Left lung (tissue), 10 donors: Measurements from ENCODE around the gene LRMDA. TPM values are rescaled to one million over a fixed set of nuclear protein-coding genes. Genes with fewer than 3 reads are reported as not detected.

Experiments used
- ATAC-seq: fragments of 200-7000 bp; cut with Tn5 transposase; one replicate; pipeline ENCODE4 v1.9.1; 2020; ENCODE audit warnings: moderate library complexity
- DNase-seq, 4 donors: peaks; one replicate each; pipeline ENCODE4 v3.0.0-alpha.2; 2013 to 2020
- H3K27ac ChIP-seq, 2 donors: fragments of 200-600 bp; sonication (generic) in 1 of 2; one replicate each; pipeline versions ENCODE4 v1.5.0 to v1.8.0; 2020 to 2021
- H3K27me3 ChIP-seq, 2 donors: fragments of 200-600 bp; sonication (generic) in 1 of 2; one replicate each; pipeline versions ENCODE4 v1.5.0 to v1.8.0; 2020 to 2021
- H3K36me3 ChIP-seq, 2 donors: fragments of 200-600 bp; sonication (generic) in 1 of 2; one replicate each; pipeline versions ENCODE4 v1.5.0 to v1.8.0; 2020 to 2021
- H3K4me1 ChIP-seq, 2 donors: fragments of 200-600 bp; one replicate each; pipeline ENCODE4 v1.8.0; 2021
- H3K4me3 ChIP-seq, 2 donors: fragments of 200-600 bp; sonication (generic) in 1 of 2; one replicate each; pipeline versions ENCODE4 v1.5.0 to v1.8.0; 2020 to 2021; ENCODE audit warnings: mild to moderate bottlenecking in 1 of 2
- H3K9me3 ChIP-seq, 2 donors: fragments of 200-600 bp; sonication (generic) in 1 of 2; one replicate each; pipeline versions ENCODE4 v1.5.0 to v1.8.0; 2020 to 2021
- CTCF ChIP-seq, 2 donors: fragments of 200-600 bp; sonication (generic) in 1 of 2; IDR thresholded peaks; one replicate each; pipeline versions ENCODE4 v1.5.0 to v1.8.0; 2021; ENCODE audit warnings: antibody characterized with exemption in 2 of 2
- intact Hi-C, 2 donors: fragments of 100-400 bp; cut with DNase I; formaldehyde crosslinking; loops; one replicate each; pipeline versions ENCODE4 v1.11.2 to v1.14.2; 2022
- polyA plus RNA-seq, 6 donors: library from polyadenylated mRNA; unstranded; fragments of 120-200 nt; gene quantifications; one replicate each; pipeline ENCODE4 v1.2.1, GENCODE V29; 2013; ENCODE audit not compliant: insufficient read length in 6 of 6
- total RNA-seq, 2 donors: library from RNA; stranded (reverse); fragmentation: NEBNext Ultra II Directional; extraction: Animal tissue kit (Norgen Biotek cat#: 25700); gene quantifications; one replicate each; pipeline ENCODE4 v1.2.1, GENCODE V29; 2021
- donor health status: DM: no; HTN: yes; CAD: no.
- donor health status: DM: no; HTN: no; CAD: no.

Gene LRMDA
- total and polyA plus RNA-seq, 8 donors = 13.9 to 23.6 (median 18.7) TPM

DNA sequence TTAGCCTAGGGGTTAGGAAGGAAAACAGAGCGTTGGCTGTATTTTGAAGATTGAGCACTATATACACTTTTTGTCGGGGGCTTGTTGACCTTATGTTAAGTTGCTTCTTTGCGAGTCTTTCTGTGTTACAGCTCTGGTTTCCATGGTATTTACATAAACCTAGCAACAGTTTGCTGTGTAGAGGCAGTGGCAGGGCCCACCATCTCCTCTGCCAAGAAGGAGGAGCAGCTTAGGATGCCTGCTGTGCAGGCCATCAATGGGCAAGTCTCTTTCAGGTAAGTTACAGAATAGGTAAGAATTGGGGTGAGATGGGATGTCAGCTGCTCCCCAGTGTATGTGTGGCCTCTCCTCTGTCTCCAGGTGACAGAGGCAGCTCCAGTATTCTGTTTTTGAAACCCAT lies 485.5 kb downstream of the LRMDA start:
- ATAC-seq (no peak), DNase-seq (peak in 1 of 4 donors; percentile 75)
- TF ChIP-seq CTCF (IDR thresholded peaks at IDR 0.05) = no peak
- no peak overlapping the region for H3K27ac ChIP-seq
- no peaks in the 10 kb centered on the region for H3K36me3 ChIP-seq
- intact Hi-C loops = loop anchor here in 1 of 2 donors (10.0 kb wide), 1 partner anchor 512 kb away; the partner anchor contains the start of gene ZNF503
- H3K9me3 ChIP-seq = no peaks in the 10 kb centered on the region
- no peak overlapping the region for H3K4me3 ChIP-seq
- no peaks in the 10 kb centered on the region for H3K4me1 ChIP-seq
- H3K27me3 ChIP-seq = no peaks in the 10 kb centered on the region

DNA sequence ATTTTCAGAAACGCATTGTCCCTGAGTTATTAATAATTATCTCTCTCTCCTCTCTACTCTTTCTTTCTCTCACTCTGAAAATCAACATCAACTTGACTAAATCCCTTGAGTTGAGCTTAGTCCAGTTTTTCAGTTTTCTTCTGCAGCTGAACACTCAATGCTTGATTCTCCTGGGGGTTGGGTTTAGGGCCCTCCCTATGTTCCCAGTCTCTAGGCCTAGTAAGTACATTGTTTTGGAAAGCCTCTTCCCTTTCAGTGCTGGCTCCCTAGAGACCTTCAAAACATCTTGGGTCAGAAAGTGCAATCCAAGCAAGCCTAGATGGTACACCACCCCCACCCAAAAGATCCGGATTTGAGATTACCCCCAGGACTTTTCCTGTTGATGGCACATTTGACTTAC lies 488.5 kb downstream of the LRMDA start:
- no peaks in the 10 kb centered on the region for H3K36me3 ChIP-seq
- no peaks in the 10 kb centered on the region for H3K9me3 ChIP-seq
- ATAC-seq (no peak), DNase-seq (no peak)
- TF ChIP-seq CTCF (IDR thresholded peaks at IDR 0.05) = no peak
- intact Hi-C loops = loop anchor here in 1 of 2 donors (10.0 kb wide), 1 partner anchor 515 kb away; the partner anchor contains the start of gene ZNF503
- H3K27ac ChIP-seq = no peak overlapping the region
- no peak overlapping the region for H3K4me3 ChIP-seq
- H3K4me1 ChIP-seq = no peaks in the 10 kb centered on the region
- H3K27me3 ChIP-seq = no peaks in the 10 kb centered on the region

GRCh38 chr10:75922435-75922834 lies 491.0 kb downstream of the LRMDA start:
- no peaks in the 10 kb centered on the region for H3K36me3 ChIP-seq
- DNase-seq (no peak), ATAC-seq (peak; percentile 58)
- peak in 1 of 2 donors; percentile 12 for TF ChIP-seq CTCF (IDR thresholded peaks at IDR 0.05)
- H3K9me3 ChIP-seq = no peaks in the 10 kb centered on the region
- intact Hi-C loops = no loop called here
- H3K27ac ChIP-seq = peak overlapping the region in 1 of 2 donors; percentile 29
- H3K4me1 ChIP-seq = no peaks in the 10 kb centered on the region
- H3K27me3 ChIP-seq = no peaks in the 10 kb centered on the region
- H3K4me3 ChIP-seq = no peak overlapping the region

- intact Hi-C loops = no loop called here
- no peaks in the 10 kb centered on the region for H3K27me3 ChIP-seq
- no peak for DNase-seq
Observed at GRCh38 chr10:75924309-75924902, 493.0 kb downstream of the LRMDA start.

GRCh38 chr10:75925999-75926398 lies 494.6 kb downstream of the LRMDA start:
- no peaks in the 10 kb centered on the region for H3K36me3 ChIP-seq
- DNase-seq = no peak
- no peak for ATAC-seq
- no peaks in the 10 kb centered on the region for H3K4me1 ChIP-seq
- intact Hi-C loops = no loop called here
- no peak overlapping the region for H3K4me3 ChIP-seq
- no peak overlapping the region for H3K27ac ChIP-seq
- TF ChIP-seq CTCF (IDR thresholded peaks at IDR 0.05) = no peak
- no peaks in the 10 kb centered on the region for H3K9me3 ChIP-seq
- no peaks in the 10 kb centered on the region for H3K27me3 ChIP-seq

More at GRCh38 chr10:75924309-75924902, 493.0 kb downstream of the LRMDA start:
- H3K4me3 ChIP-seq = no peak overlapping the region
- no peak for ATAC-seq
- no peak for TF ChIP-seq CTCF (IDR thresholded peaks at IDR 0.05)
- no peaks in the 10 kb centered on the region for H3K4me1 ChIP-seq
- no peak overlapping the region for H3K27ac ChIP-seq
- no peaks in the 10 kb centered on the region for H3K36me3 ChIP-seq
- H3K9me3 ChIP-seq = no peaks in the 10 kb centered on the region
